ENCODE measurements around the gene C10orf90. TPM values are rescaled to one million over a fixed set of nuclear protein-coding genes. Genes with fewer than 3 reads are reported as not detected.
"Not testable (repeated sequence)": the region's sequence is repeated elsewhere in the genome, so short reads cannot be mapped to it uniquely, and the experiment has no call there.

Gene C10orf90
- total RNA-seq, 2 donors from 2014 or later: not detected

DNA sequence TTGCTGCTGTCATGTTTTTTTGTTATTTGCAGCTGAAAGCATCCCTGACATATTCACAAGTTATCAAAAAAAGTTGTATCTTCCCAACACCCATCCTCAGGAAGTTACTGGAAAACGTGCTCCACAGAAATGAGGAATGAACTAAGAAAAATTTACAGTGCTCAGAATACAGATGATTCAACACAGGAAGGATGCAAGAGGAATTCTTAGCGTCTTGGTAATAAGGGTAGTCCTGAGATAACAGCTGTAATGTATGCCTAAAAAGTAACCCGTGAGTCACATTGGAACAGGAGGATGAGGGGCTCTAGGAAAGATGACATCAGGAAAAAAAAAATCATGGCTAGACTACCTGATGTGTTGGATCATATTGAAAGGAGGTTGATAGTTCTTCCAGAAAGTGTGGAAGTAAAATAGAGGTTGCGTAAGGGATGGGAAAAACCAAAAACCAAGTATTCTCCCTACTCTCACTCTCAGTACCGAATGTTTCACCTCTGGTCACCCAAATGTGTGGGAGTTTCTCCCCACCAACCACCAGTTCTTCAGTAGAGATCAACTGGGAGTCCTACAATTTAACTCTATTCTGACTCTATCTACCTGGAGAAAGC lies 286.1 kb downstream of the C10orf90 start:
- ATAC-seq (no peak), DNase-seq (ENCODE audit: low spot score) (no peak)
- peaks cover 7% of the 10 kb centered on the region in 2 donors for H3K4me1 Mint-ChIP-seq (ENCODE audit: low read depth in 2 of 2)
- H3K4me3 Mint-ChIP-seq: no peak overlapping the region
- peaks cover 30 to 36% of the 10 kb centered on the region in 2 donors for H3K27me3 Mint-ChIP-seq
- H3K9me3 Mint-ChIP-seq: no peaks in the 10 kb centered on the region
- H3K27ac Mint-ChIP-seq: no peak overlapping the region
- peaks cover 8% of the 10 kb centered on the region for H3K36me3 Mint-ChIP-seq

DNA sequence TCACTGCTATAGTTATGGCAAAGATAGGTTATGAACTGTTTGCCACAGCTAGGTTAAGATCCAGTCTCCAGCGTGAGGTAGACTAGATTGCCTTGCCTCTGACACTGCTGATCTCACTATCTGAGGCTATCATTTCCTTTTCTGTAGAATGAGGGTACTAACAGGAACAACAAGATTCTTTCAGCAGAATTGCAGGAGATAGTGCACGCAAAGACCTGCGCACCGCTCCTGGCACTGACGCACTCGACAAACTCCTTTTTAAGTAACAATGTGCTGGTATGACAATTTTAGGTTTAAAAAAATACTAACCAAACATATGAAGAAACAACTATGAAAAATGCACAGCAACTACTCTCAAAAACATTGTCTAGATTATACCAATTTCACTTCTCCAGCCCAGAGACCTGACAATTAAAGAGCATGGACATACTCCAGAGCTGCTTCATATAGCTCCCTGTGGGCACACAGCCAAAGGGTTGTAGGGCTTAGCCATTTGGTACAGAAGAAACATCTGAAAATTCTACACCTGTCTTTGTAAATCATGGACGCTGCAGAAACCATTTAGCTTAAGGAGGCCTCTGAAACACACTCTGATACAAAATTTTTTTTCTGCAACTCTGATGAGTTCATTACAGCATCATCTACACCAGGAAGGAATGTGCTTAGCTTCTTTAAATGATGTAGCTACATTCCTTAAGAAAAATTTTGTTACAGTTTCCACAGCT lies 290.0 kb downstream of the C10orf90 start:
- Mint-ChIP-seq H3K4me1 (ENCODE audit: low read depth in 2 of 2) (no peaks in the 10 kb centered on the region), H3K9me3 (peaks cover 3% of the 10 kb centered on the region), H3K4me3 (no peak overlapping the region), H3K27ac (no peak overlapping the region), H3K36me3 (no peaks in the 10 kb centered on the region), H3K27me3 (peaks cover 16% of the 10 kb centered on the region in 2 donors)
- ATAC-seq (no peak), DNase-seq (ENCODE audit: low spot score) (no peak)

DNA sequence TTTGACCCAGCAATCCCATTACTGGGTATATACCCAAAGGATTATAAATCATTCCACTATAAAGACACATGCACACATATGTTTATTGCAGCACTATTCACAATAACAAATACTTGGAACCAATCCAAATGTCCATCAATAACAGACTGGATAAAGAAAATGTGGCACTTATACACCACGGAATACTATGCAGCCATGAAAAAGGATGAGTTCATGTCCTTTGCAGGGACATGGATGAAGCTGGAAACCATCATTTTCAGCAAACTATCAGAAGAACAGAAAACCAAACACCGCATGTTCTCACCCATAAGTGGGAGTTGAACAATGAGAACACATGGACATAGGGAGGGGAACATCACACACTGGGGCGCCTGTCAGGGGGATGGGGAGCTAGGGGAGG lies 291.3 kb downstream of the C10orf90 start:
- not testable (repeated sequence) for ATAC-seq; H3K4me3 Mint-ChIP-seq; H3K4me1 Mint-ChIP-seq (ENCODE audit: low read depth in 2 of 2); H3K27ac Mint-ChIP-seq; H3K9me3 Mint-ChIP-seq; DNase-seq (ENCODE audit: low spot score); H3K36me3 Mint-ChIP-seq
- peaks cover 15 to 20% of the 10 kb centered on the region in 2 donors for H3K27me3 Mint-ChIP-seq

DNA sequence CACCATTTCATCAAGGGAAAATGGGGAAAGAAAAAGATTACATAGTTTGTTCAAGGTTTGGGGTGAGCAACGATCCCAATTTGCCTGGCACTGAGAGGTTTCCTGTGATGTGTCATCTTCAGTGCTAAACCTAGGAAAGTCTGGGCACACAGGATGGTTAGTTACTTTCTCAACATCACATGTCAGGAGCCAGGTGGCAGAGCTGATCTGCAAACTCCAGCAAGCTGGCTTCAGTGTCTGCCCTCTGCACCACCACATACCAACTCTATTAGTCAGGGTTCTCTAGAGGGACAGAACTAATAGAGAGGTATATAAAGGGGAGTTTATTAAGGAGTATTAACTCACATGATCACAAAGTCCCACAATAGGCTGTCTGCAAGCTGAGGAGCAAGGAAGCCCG lies 293.5 kb downstream of the C10orf90 start:
- Mint-ChIP-seq H3K27ac (no peak overlapping the region), H3K9me3 (peaks cover 7% of the 10 kb centered on the region), H3K4me1 (ENCODE audit: low read depth in 2 of 2) (no peaks in the 10 kb centered on the region), H3K36me3 (peaks cover 5% of the 10 kb centered on the region), H3K27me3 (peaks cover 20 to 25% of the 10 kb centered on the region in 2 donors), H3K4me3 (no peak overlapping the region)
- DNase-seq (ENCODE audit: low spot score) (no peak), ATAC-seq (no peak)

GRCh38 chr10:126375926-126376554 lies 294.5 kb downstream of the C10orf90 start:
- Mint-ChIP-seq H3K4me3 (no peak overlapping the region), H3K36me3 (peaks cover 5% of the 10 kb centered on the region), H3K9me3 (peaks cover 7% of the 10 kb centered on the region), H3K27ac (no peak overlapping the region), H3K27me3 (peaks cover 20 to 28% of the 10 kb centered on the region in 2 donors), H3K4me1 (ENCODE audit: low read depth in 2 of 2) (no peaks in the 10 kb centered on the region)
- ATAC-seq: no peak
- no peak for DNase-seq (ENCODE audit: low spot score)

DNA sequence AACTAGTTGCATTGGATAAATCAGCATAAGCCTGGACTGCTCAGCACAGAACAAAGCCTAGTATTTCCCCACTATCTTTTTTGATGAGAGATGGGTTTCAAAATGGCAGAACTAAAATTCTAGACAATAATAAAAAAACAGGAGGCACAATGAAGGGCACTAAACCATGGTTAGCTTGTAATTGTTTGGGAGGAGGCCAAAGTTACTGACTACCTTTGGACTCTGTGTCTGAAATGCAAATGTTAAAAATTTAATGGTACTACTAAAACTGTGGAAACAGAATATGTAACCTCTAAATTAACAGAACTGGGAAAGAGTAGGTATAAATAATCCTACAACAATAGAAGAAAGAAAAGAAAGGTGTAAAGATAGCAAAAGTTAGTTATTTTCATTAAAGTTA lies 295.2 kb downstream of the C10orf90 start:
- peaks cover 5% of the 10 kb centered on the region for H3K36me3 Mint-ChIP-seq
- H3K9me3 Mint-ChIP-seq: peaks cover 7% of the 10 kb centered on the region

More for the DNA sequence above, 295.2 kb downstream of the C10orf90 start:
- peaks cover 20 to 32% of the 10 kb centered on the region in 2 donors for H3K27me3 Mint-ChIP-seq
- ATAC-seq: no peak
- no peak for DNase-seq (ENCODE audit: low spot score)
- H3K4me3 Mint-ChIP-seq: no peak overlapping the region
- H3K4me1 Mint-ChIP-seq (ENCODE audit: low read depth in 2 of 2): no peaks in the 10 kb centered on the region
- H3K27ac Mint-ChIP-seq: no peak overlapping the region

Other genes starting within 250 kb of the C10orf90 start
- 1 to 10 TPM in 1 of 2 donors, under 1 TPM in 1; 0.28 to 1.3 TPM for gene DOCK1, start 234.7 kb upstream of the C10orf90 start, total RNA-seq

All from natural killer cell treated with Interleukin-12 subunit alpha and Interleukin-12 subunit beta and Interleukin-15 and Interleukin-18, amount 100 ng/mL, for 72 hours (primary cell).